HEK293 (cell line): Measurements from ENCODE around the gene S100A2.

Source experiments
- CTCF ChIA-PET: fragments of 350-600 bp; formaldehyde crosslinking; extraction: SDS; loops from one replicate; lab custom pipeline; 2021; ENCODE audit warnings: antibody characterized with exemption; lab: Yijun Ruan, JAX
- POLR2A ChIA-PET: fragments of 300-600 bp; formaldehyde crosslinking; extraction: SDS; loops from one replicate; lab custom pipeline; 2020; ENCODE audit warnings: antibody characterized with exemption, inconsistent platforms; lab: Yijun Ruan, JAX
- H3K27ac ChIP-seq: fragments of 200-500 bp; sonication (Bioruptor generic); 2 replicates; pipeline ENCODE4 v1.5.1; 2014; ENCODE audit warnings: low read depth, low read length, control low read depth, inconsistent platforms; ENCODE audit errors: extremely low read depth
- H3K36me3 ChIP-seq, 2 experiments: fragments of 200-500 bp in 1 of 2; sonication (Bioruptor generic) in 1 of 2; 1 replicate in 1 of 2; 2 replicates in 1 of 2; pipeline ENCODE4 v1.5.1; 2014 to 2017; ENCODE audit warnings: inconsistent platforms in 2 of 2, low read length in 2 of 2; ENCODE audit not compliant: control insufficient read depth in 2 of 2, insufficient read depth in 1 of 2
- H3K4me1 ChIP-seq: fragments of 200-500 bp; sonication (Bioruptor generic); 2 replicates; pipeline ENCODE4 v1.5.1; 2014; ENCODE audit warnings: mild to moderate bottlenecking, low read length, inconsistent platforms; ENCODE audit not compliant: control insufficient read depth, insufficient read depth
- H3K4me3 ChIP-seq: 2 replicates; pipeline ENCODE4 v1.5.1; 2011; ENCODE audit warnings: low read depth, mild to moderate bottlenecking, control low read depth, low read length, moderate library complexity
- H3K9me3 ChIP-seq: fragments of 200-500 bp; sonication (Bioruptor generic); 2 replicates; pipeline ENCODE4 v1.5.1; 2014; ENCODE audit warnings: low read depth, low read length, inconsistent platforms; ENCODE audit not compliant: control insufficient read depth, insufficient read depth
- ZBTB11 ChIP-seq: fragments of 450-650 bp; formaldehyde crosslinking; conservative IDR thresholded peaks from 2 replicates; pipeline ENCODE4 v1.5.1; 2016; ENCODE audit warnings: low read depth, missing biosample characterization, missing genetic modification characterization
- ZBTB48 ChIP-seq: fragments of 450-650 bp; formaldehyde crosslinking; IDR thresholded peaks from 2 replicates; pipeline ENCODE4 v1.5.1; 2016; ENCODE audit warnings: missing biosample characterization, missing genetic modification characterization
- ZFHX2 ChIP-seq: fragments of 450-650 bp; formaldehyde crosslinking; conservative IDR thresholded peaks from 2 replicates; pipeline ENCODE4 v1.5.1; 2016; ENCODE audit warnings: missing biosample characterization, missing genetic modification characterization
- ZNF114 ChIP-seq: fragments of 450-650 bp; formaldehyde crosslinking; IDR thresholded peaks from 2 replicates; pipeline ENCODE4 v1.5.0; 2017; ENCODE audit warnings: missing biosample characterization, missing genetic modification characterization
- ZNF19 ChIP-seq: fragments of 450-650 bp; formaldehyde crosslinking; IDR thresholded peaks from 2 replicates; pipeline ENCODE4; 2016; ENCODE audit warnings: missing biosample characterization, missing genetic modification characterization, low read depth
- ZNF335 ChIP-seq: fragments of 450-650 bp; formaldehyde crosslinking; conservative IDR thresholded peaks from 2 replicates; pipeline ENCODE4 v1.5.1; 2016; ENCODE audit warnings: missing biosample characterization, missing genetic modification characterization
- ZNF354C ChIP-seq: fragments of 450-650 bp; formaldehyde crosslinking; IDR thresholded peaks from 2 replicates; pipeline ENCODE4 v1.5.1; 2016; ENCODE audit warnings: missing biosample characterization, missing genetic modification characterization, low read depth, borderline replicate concordance
- ZNF394 ChIP-seq: fragments of 450-650 bp; formaldehyde crosslinking; IDR thresholded peaks from 2 replicates; pipeline ENCODE4 v1.5.1; 2016; ENCODE audit warnings: missing biosample characterization, missing genetic modification characterization, mild to moderate bottlenecking, moderate library complexity, borderline replicate concordance
- ZNF404 ChIP-seq: fragments of 450-650 bp; formaldehyde crosslinking; IDR thresholded peaks from 2 replicates; pipeline ENCODE4 v1.5.1; 2017; ENCODE audit warnings: missing biosample characterization, missing genetic modification characterization
- ZNF426 ChIP-seq: fragments of 450-650 bp; formaldehyde crosslinking; IDR thresholded peaks from 2 replicates; pipeline ENCODE4 v1.5.1; 2017; ENCODE audit warnings: missing biosample characterization, missing genetic modification characterization, mild to moderate bottlenecking, inconsistent platforms, moderate library complexity
- ZNF610 ChIP-seq: fragments of 450-650 bp; formaldehyde crosslinking; IDR thresholded peaks from 2 replicates; pipeline ENCODE4 v1.5.1; 2016; ENCODE audit warnings: missing biosample characterization, missing genetic modification characterization, borderline replicate concordance
- ZNF664 ChIP-seq: fragments of 450-650 bp; formaldehyde crosslinking; IDR thresholded peaks from 2 replicates; pipeline ENCODE4 v1.5.1; 2016; ENCODE audit warnings: missing biosample characterization, missing genetic modification characterization
- TF ChIP-seq, protein P1 (sequence below): fragments of 450-650 bp; formaldehyde crosslinking; optimal IDR thresholded peaks from 2 replicates; pipeline ENCODE3; 2016; ENCODE audit warnings: missing biosample characterization, mild to moderate bottlenecking, missing genetic modification characterization
- TF ChIP-seq, protein P2 (sequence below): fragments of 450-650 bp; formaldehyde crosslinking; IDR thresholded peaks from 2 replicates; pipeline ENCODE4 v1.5.1; 2016; ENCODE audit warnings: missing biosample characterization, missing genetic modification characterization

The S100A2 gene

GRCh38 chr1:153532181-153532580 is 33.5 kb downstream of the S100A2 start (continued):
- TF ChIP-seq, protein P1, sequence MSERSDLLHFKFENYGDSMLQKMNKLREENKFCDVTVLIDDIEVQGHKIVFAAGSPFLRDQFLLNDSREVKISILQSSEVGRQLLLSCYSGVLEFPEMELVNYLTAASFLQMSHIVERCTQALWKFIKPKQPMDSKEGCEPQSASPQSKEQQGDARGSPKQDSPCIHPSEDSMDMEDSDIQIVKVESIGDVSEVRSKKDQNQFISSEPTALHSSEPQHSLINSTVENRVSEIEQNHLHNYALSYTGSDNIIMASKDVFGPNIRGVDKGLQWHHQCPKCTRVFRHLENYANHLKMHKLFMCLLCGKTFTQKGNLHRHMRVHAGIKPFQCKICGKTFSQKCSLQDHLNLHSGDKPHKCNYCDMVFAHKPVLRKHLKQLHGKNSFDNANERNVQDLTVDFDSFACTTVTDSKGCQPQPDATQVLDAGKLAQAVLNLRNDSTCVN (tag by site-specific recombination): no peak
- TF ChIP-seq ZNF610 (tag by site-specific recombination): no peak
- TF ChIP-seq ZNF426 (tag by site-specific recombination): no peak
- no peak for TF ChIP-seq ZFHX2 (tag by site-specific recombination)
- TF ChIP-seq, all 188 proteins: peak for 0

- Histone ChIP-seq H3K27ac (no peak overlapping the region), H3K36me3 (no peaks in the 10 kb centered on the region), H3K4me3 (no peak overlapping the region), H3K9me3 (no peaks in the 10 kb centered on the region), H3K4me1 (no peaks in the 10 kb centered on the region)
- ChIA-PET CTCF (interaction anchor here (0.8 to 4.3 kb wide), 7 partner anchors 11 to 96 kb away, joined by 3 to 55 read pairs (median 13); partner anchors contain the start of genes S100A1, S100A13 and S100A4), POLR2A (interaction anchor here (0.6 to 2.4 kb wide), 5 partner anchors 12 to 102 kb away, joined by 3 to 11 read pairs (median 5); partner anchors contain the start of genes CHTOP and S100A13)
- TF ChIP-seq, protein P2, sequence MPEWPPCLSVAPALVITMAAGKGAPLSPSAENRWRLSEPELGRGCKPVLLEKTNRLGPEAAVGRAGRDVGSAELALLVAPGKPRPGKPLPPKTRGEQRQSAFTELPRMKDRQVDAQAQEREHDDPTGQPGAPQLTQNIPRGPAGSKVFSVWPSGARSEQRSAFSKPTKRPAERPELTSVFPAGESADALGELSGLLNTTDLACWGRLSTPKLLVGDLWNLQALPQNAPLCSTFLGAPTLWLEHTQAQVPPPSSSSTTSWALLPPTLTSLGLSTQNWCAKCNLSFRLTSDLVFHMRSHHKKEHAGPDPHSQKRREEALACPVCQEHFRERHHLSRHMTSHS (tag by site-specific recombination): no peak
- TF ChIP-seq ZNF354C (tag by site-specific recombination): no peak
Observed at GRCh38 chr1:153531638-153532037, 34.0 kb downstream of the S100A2 start.

DNA sequence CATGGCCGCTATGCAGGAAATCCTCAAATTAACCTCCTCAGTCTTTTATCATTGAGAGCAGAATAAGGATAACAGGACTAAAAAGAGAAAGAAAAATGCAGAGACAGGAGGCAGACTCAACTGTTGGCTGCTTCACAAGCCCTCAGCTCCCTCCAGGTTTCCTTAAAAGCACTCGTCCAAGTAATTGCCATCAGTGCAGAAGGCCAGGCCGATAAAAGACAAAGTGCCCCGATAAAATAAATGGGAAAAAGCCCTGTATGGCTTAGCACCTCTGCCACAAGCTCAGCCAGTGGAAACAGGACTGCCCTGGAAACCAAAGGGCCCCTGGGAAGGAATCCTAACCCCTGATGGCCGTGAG is 38.0 kb downstream of the S100A2 start:
- H3K4me3 ChIP-seq: no peak overlapping the region
- POLR2A ChIA-PET: interaction anchor here (0.6 kb wide), 1 partner anchor 78 kb away, joined by 5 read pairs; no protein-coding TSS in a partner anchor
- H3K27ac ChIP-seq: no peak overlapping the region
- no peak for TF ChIP-seq ZNF664 (tag by site-specific recombination)
- no peak for TF ChIP-seq ZNF404
- no peak for TF ChIP-seq ZBTB48 (tag by site-specific recombination)
- no peak for TF ChIP-seq ZNF394 (tag by site-specific recombination)
- no peak for TF ChIP-seq ZNF335 (tag by site-specific recombination)
- TF ChIP-seq ZNF114 (tag by site-specific recombination): no peak
- TF ChIP-seq ZNF19 (tag by site-specific recombination): no peak
- TF ChIP-seq ZBTB11 (tag by site-specific recombination): no peak
- CTCF ChIA-PET: interaction anchor here (2.6 kb wide), 1 partner anchor 17 kb away, joined by 8 read pairs; no protein-coding TSS in a partner anchor
- no peaks in the 10 kb centered on the region for H3K9me3 ChIP-seq
- H3K4me1 ChIP-seq: no peaks in the 10 kb centered on the region; the same call in 1 of the 2 replicates
- no peaks in the 10 kb centered on the region for H3K36me3 ChIP-seq
